WTC11 (cell line): ENCODE measurements around the gene NGRN. TPM values are rescaled to one million over a fixed set of nuclear protein-coding genes. Genes with fewer than 3 reads are reported as not detected.

Experiments used
- ATAC-seq: fragments of 200-7000 bp; cut with Tn5 transposase; 2 replicates; pipeline ENCODE4 v1.10.0; 2021; ENCODE audit warnings: mild to moderate bottlenecking, moderate library complexity
- CTCF ChIA-PET: fragments of 300-600 bp; sonication (Branson Sonifier 250); formaldehyde crosslinking; loops from one replicate; lab custom pipeline; 2021; ENCODE audit warnings: antibody characterized with exemption; lab: Charles Lee
- POLR2A ChIA-PET: fragments of 350-600 bp; sonication (Branson Sonifier 250); formaldehyde crosslinking; loops from one replicate; lab custom pipeline; 2021; ENCODE audit warnings: antibody characterized with exemption; lab: Charles Lee
- DNase-seq: peaks from one replicate; pipeline ENCODE4 v3.0.0; 2021; ENCODE audit warnings: low spot score
- H3K27ac Mint-ChIP-seq: 2 replicates; pipeline ENCODE4 v1.8.0; 2021; ENCODE audit warnings: mixed read lengths
- H3K27me3 Mint-ChIP-seq: 2 replicates; pipeline ENCODE4 v1.8.0; 2021; ENCODE audit warnings: low read depth, mild to moderate bottlenecking, moderate library complexity, mixed read lengths
- H3K36me3 Mint-ChIP-seq: 2 replicates; pipeline ENCODE4 v1.8.0; 2021; ENCODE audit warnings: mixed read lengths
- H3K4me1 Mint-ChIP-seq: 2 replicates; pipeline ENCODE4 v1.8.0; 2022; ENCODE audit warnings: mixed read lengths
- H3K4me3 Mint-ChIP-seq: 2 replicates; pipeline ENCODE4 v1.8.0; 2021; ENCODE audit warnings: mild to moderate bottlenecking, moderate library complexity, mixed read lengths
- H3K9me3 Mint-ChIP-seq: 2 replicates; pipeline ENCODE4 v1.8.0; 2021; ENCODE audit warnings: mixed read lengths
- ATF6 ChIP-seq: sonication (generic); formaldehyde crosslinking; IDR thresholded peaks from 2 replicates; pipeline ENCODE4 v1.8.1; 2023; ENCODE audit warnings: mild to moderate bottlenecking, missing genetic modification reagents
- CTCF ChIP-seq: fragments of 200-600 bp; IDR thresholded peaks from 2 replicates; pipeline ENCODE4 v1.8.0; 2022; ENCODE audit warnings: antibody characterized with exemption
- E2F4 ChIP-seq: sonication (generic); formaldehyde crosslinking; IDR thresholded peaks from 2 replicates; pipeline ENCODE4 v1.8.1; 2022; ENCODE audit warnings: low read depth, mild to moderate bottlenecking, moderate library complexity, missing genetic modification reagents, borderline replicate concordance
- ETV6 ChIP-seq: sonication (generic); formaldehyde crosslinking; IDR thresholded peaks from 2 replicates; pipeline ENCODE4 v1.8.1; 2022; ENCODE audit warnings: mild to moderate bottlenecking, missing genetic modification reagents
- HMGXB4 ChIP-seq: sonication (generic); formaldehyde crosslinking; IDR thresholded peaks from 2 replicates; pipeline ENCODE4 v1.8.1; 2023; ENCODE audit warnings: mild to moderate bottlenecking, moderate library complexity, missing genetic modification reagents
- MLX ChIP-seq: sonication (generic); formaldehyde crosslinking; IDR thresholded peaks from 2 replicates; pipeline ENCODE4 v1.8.1; 2023; ENCODE audit warnings: mild to moderate bottlenecking, missing genetic modification reagents, moderate library complexity
- TEAD4 ChIP-seq: sonication (generic); formaldehyde crosslinking; IDR thresholded peaks from 2 replicates; pipeline ENCODE4 v1.8.0; 2022; ENCODE audit warnings: mild to moderate bottlenecking, missing genetic modification reagents
- TP53 ChIP-seq: sonication (generic); formaldehyde crosslinking; IDR thresholded peaks from 2 replicates; pipeline ENCODE4 v1.8.1; 2023; ENCODE audit warnings: mild to moderate bottlenecking, missing genetic modification reagents
- USF2 ChIP-seq: sonication (generic); formaldehyde crosslinking; IDR thresholded peaks from 2 replicates; pipeline ENCODE4 v1.8.1; 2023; ENCODE audit warnings: mild to moderate bottlenecking, missing genetic modification reagents, moderate library complexity
- ZBTB43 ChIP-seq: sonication (generic); formaldehyde crosslinking; IDR thresholded peaks from 2 replicates; pipeline ENCODE4 v1.8.1; 2023; ENCODE audit warnings: mild to moderate bottlenecking, missing genetic modification reagents
- ZNF317 ChIP-seq: sonication (generic); formaldehyde crosslinking; IDR thresholded peaks from 2 replicates; pipeline ENCODE4 v1.8.1; 2023; ENCODE audit warnings: low read depth, mild to moderate bottlenecking, moderate library complexity, missing genetic modification reagents, borderline replicate concordance
- ZNF396 ChIP-seq: fragments of 250-450 bp; sonication (Bioruptor Pico); IDR thresholded peaks from 2 replicates; pipeline ENCODE4 v1.8.0; 2021; ENCODE audit warnings: mild to moderate bottlenecking, moderate library complexity, borderline replicate concordance
- ZNF416 ChIP-seq: fragments of 250-450 bp; sonication (Bioruptor Pico); IDR thresholded peaks from 2 replicates; pipeline ENCODE4 v1.9.0; 2021; ENCODE audit warnings: mild to moderate bottlenecking, inconsistent platforms
- ZNF425 ChIP-seq: fragments of 250-450 bp; sonication (Bioruptor Pico); conservative IDR thresholded peaks from 2 replicates; pipeline ENCODE4 v1.9.0; 2021; ENCODE audit warnings: mild to moderate bottlenecking
- total RNA-seq: library from RNA; stranded (reverse); gene quantifications from 3 replicates; pipeline ENCODE4 v1.2.3, GENCODE V29; 2021

The NGRN gene
- total RNA-seq, 1 experiment from 2014 or later: 77.8 TPM

GRCh38 chr15:90287101-90287500 lies 21.6 kb downstream of the NGRN start (continued):
- TF ChIP-seq E2F4 (no peak), MLX (CRISPR knock-in tag) (no peak), CTCF (no peak), TEAD4 (CRISPR knock-in tag) (no peak), ZNF317 (CRISPR knock-in tag) (no peak)

GRCh38 chr15:90287946-90288345 lies 22.5 kb downstream of the NGRN start:
- CTCF ChIA-PET: interaction anchor here (0.6 to 3.1 kb wide), 6 partner anchors 13 to 487 kb away, joined by 3 to 14 read pairs (median 3); partner anchors contain the start of genes CIB1 and GDPGP1

More at GRCh38 chr15:90287946-90288345, 22.5 kb downstream of the NGRN start:
- H3K9me3 Mint-ChIP-seq: no peaks in the 10 kb centered on the region
- no peak overlapping the region for H3K4me3 Mint-ChIP-seq
- peak overlapping the region; percentile 65 for H3K27ac Mint-ChIP-seq
- no peaks in the 10 kb centered on the region for H3K36me3 Mint-ChIP-seq
- H3K27me3 Mint-ChIP-seq: no peaks in the 10 kb centered on the region
- H3K4me1 Mint-ChIP-seq: peaks cover 17% of the 10 kb centered on the region
- no peak for TF ChIP-seq TP53
- TF ChIP-seq ZNF396 (CRISPR knock-in tag): no peak
- no peak for TF ChIP-seq ETV6
- no peak for TF ChIP-seq ZBTB43
- TF ChIP-seq CTCF: no peak
- no peak for TF ChIP-seq HMGXB4
- no peak for TF ChIP-seq ATF6 (CRISPR knock-in tag)
- TF ChIP-seq TEAD4 (CRISPR knock-in tag): no peak
- TF ChIP-seq ZNF425 (CRISPR knock-in tag): no peak
- no peak for TF ChIP-seq ZNF416
- no peak for TF ChIP-seq USF2
- no peak for ATAC-seq
- POLR2A ChIA-PET: interaction anchor here (1.1 kb wide), 1 partner anchor 66 kb away, joined by 3 read pairs; no protein-coding TSS in a partner anchor
- no peak for DNase-seq
